Activated CD8-positive, alpha-beta memory T cell treated with anti-CD3 and anti-CD28 coated beads, Interleukin-2, amount 50 U/mL, for 24 hours (primary cell): Measurements from ENCODE around the gene EIF4H.
"Not testable (repeated sequence)": the region's sequence is repeated elsewhere in the genome, so short reads cannot be mapped to it uniquely, and the experiment has no call there.

Experiments used
- DNase-seq: peaks from one replicate; pipeline ENCODE4 v3.0.0-alpha.2; 2020; ENCODE audit errors: extremely low read depth

The EIF4H gene

DNA sequence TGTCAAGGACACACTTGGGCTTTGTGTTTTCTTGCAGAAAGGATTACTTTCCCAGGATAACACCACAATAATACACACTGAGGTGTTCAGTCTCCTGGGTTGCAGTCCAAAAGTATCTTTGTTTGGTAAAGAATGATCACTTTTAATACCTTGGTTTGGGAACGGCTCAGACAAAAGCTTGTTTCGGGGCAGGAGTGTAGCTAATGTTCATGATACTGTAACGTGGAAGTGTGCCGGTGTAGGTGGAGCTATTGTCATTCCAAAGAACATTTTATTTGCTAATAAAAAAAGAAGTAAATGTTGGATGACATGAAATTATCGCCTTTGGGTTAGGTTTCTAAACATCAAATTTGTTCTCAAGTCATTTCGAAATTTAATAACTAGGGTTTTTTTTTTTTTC lies 1.2 kb downstream of the EIF4H start:
- no peak for DNase-seq

DNA sequence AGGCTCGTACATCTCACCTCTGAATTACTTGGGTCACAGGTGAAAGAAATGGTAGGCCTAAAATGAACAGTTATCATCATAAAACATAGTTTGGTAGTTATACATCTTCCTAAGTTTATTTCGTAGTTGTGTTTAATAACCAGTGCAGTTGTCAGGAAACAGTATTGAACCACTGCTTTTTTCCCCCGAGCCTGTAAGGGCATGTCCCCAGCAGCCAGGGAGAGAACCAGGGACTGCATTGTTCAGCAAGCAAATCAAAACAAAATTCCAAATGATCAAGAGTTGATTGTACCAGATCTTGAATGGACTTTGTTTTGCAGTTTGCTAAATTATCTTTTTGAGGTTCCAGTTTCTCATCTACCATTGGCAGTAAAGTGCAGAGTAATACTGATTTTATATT lies 2.4 kb downstream of the EIF4H start:
- DNase-seq: no peak

DNA sequence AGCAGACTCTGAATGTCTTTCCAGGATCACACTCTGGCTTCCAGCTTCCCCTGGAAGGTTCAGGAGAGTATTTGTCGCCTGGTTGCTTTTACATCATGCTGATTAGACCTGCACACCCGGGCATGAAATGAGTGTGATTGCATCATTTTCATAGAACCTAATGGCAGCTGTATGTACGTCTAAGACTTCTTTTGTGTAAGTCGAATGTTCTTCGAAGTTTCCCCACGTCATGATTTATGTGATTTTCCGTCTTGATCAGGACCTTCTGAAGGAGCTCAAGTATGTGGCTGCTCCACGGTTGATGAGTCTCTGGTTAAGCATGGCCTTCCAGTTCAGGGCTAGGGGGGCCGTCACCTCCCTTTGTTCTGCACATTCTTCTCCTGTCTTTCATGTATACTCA lies 4.5 kb downstream of the EIF4H start:
- DNase-seq: no peak

DNA sequence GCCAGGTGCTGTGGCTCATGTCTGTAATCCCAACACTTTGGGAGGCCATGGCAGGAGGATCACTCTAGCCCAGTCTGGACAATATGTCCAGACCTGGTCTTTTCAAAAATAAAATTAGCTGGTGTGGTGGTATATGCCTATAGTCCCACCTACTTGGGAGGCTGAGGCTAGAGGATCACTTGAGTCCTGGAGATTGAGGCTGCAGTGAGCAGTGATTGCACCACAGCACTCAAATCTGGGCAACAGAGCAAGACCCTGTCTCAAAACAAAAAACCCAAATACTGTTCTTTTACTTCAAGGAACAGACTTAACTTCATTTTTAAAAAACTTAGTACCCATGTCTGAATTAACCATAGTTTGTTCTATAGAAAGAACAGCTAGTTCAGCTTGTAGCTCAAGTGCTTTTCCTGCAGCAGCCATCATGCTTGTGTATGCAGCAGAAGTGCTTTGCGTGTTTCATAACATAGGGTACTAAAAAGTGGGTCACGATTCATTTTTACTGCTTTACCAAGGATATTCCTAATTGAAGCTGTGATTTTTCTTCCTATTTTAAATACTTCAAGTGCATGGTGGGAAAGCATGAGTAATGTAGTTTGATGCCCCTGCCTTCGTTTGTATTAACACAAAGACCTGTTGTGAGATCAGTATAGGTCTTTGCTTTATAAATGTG lies 5.9 kb downstream of the EIF4H start:
- DNase-seq: no peak

DNA sequence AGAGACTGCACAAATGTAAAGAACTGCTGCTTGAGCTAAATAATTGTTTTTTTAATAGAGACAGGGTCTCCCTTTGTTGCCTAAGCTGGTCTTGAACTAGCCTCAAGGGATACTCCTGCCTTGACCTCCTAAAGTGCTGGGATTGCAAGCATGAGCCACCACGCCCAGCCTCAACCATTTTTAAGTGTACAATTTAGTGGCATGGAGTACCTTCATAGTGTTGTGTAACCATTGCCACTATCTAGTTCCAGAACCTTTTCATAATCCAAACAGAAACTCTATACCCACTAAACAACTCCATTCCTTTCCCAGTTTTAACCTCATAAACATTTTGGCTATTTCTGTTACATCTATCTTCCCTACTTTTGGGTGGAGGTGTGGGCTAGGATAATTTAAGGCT lies 6.7 kb downstream of the EIF4H start:
- DNase-seq: no peak

DNA sequence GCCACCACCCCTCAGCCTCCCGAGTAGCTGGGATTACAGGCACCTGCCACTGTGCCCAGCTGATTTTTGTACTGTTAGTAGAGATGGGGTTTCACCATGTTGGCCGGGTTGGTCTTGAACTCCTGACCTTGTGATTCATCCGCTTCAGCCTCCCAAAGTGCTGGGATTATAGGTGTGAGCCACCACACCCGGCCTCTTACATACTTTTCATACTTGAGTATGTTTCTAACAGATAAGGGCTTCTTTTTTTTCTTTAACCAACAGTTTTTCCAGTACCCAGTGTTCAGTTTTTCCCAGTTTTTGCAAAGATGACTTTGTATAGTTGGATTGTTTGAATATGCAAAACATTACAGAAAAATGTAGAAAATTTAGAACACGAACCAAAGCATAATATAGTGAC lies 7.7 kb downstream of the EIF4H start:
- DNase-seq: no peak

DNA sequence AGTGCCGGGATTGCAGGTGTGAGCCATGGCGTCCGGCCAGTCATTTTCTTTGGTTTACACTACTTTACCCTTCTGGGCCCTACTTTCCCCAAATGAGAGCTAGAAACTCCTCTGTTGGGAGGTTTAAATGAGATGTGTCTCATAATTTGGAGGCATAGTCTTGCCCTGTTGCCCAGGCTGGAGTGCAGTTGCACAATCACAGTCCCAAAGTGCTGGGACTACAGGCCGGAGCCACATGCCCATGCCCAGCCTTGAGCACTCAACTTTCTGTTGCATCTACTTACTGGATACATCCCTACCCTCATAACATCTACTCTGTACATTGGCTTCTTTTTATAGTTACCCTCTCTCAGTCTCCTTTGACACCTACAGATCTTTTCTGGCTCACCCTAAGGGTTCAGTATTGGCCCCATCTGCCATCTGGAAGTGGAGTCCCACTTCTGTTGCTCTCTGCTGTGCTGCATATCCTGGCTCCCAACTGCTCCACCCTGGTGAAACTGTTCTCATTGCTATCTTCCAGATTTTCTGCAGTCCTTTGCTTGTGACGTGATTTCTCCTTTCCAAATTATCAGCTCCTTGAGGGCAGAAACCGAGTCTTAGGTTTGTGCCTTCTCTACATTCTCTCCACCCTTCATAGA lies 8.4 kb downstream of the EIF4H start:
- no peak for DNase-seq

DNA sequence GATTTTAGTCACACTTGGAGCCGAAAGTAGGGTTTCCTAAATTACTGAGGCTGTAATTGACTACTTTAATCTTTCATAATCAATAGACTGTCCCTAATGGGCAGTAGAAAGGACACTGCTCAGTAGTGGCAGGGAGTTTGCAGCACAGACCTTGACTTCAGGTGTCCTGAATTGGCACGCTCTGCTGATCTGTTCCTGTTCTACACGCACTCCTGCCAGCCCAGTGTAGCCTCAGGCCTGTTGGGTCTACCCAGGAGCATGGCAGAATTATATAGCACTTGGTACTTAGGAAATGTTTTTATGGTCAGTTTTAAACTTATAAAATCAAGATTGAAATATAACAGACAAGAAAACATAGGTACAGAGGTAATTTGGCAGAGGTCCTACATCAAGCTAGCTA lies 9.0 kb downstream of the EIF4H start:
- DNase-seq: no peak

DNA sequence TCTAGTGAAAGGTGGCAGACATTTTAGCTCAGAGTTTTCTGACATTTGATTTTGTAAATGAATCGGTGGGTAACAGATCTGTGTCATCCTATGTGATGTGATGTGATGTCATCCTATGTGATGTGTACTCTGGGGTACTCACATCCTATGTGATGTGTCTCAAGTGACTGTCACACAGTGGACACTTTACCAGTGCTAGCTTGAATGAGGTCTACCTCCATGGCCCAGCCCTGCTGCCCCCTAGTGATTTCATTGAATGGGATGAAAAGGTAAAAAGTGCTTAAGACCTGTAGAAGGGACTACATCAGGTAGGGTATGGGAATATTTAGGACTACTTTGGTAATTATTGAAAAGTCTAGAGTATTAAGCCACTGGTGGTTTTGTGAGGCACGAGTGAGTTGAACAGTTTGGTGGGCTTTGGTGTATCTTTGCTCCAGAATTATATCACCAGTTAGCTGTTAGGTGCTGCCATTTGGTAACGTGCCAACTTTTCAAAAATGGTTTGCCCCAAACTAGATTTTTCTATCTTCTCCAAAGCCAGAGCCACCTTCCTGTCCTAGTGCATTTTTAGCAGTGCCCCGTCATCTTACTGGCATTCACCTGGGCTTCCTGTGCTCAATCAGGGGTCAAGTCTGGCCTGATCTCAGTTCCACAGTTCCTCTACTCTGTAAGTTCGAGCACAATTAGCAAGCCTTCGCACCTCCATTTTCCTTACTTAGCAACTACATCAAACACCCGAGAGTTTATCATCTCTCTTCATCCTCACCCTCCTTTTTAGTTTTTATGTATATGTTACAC lies 9.7 kb downstream of the EIF4H start:
- no peak for DNase-seq

DNA sequence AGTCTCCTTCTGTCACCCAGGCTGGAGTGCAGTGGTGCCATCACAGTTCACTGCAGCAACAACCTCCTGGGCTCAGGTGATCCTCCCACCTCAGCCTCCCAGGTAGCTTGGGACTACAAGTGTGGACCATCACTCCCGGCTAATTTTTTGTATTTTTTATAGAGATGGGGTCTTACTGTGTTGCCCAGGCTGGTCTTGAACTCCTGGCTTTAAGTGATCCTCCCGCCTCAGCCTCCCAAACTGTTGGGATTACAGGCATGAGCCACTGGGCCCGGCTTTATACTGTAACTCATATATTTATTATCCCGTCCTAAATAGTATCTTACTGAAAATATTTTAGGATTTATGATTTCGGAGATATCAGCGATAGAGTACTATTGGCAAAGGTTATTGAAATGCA lies 10.9 kb downstream of the EIF4H start:
- DNase-seq: no peak

DNA sequence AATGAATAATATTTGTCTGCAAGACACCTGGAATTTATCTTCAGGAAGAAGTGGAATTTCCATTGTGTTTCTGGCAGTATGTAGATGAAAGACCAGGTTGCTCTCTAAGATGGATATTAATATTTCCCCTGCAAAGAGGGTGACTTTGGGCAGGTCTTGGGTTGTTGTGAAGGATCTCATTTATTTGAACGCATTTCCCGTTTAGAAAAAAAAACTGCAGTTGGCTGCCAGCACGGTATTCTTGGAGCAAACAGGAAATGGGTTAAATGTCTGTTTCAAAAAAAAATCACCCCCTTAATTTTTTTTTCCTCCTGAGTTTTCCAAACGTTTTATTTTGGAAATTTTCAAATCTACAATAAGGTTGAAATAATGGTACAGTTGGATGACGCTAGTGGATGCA lies 11.5 kb downstream of the EIF4H start:
- DNase-seq: no peak

DNA sequence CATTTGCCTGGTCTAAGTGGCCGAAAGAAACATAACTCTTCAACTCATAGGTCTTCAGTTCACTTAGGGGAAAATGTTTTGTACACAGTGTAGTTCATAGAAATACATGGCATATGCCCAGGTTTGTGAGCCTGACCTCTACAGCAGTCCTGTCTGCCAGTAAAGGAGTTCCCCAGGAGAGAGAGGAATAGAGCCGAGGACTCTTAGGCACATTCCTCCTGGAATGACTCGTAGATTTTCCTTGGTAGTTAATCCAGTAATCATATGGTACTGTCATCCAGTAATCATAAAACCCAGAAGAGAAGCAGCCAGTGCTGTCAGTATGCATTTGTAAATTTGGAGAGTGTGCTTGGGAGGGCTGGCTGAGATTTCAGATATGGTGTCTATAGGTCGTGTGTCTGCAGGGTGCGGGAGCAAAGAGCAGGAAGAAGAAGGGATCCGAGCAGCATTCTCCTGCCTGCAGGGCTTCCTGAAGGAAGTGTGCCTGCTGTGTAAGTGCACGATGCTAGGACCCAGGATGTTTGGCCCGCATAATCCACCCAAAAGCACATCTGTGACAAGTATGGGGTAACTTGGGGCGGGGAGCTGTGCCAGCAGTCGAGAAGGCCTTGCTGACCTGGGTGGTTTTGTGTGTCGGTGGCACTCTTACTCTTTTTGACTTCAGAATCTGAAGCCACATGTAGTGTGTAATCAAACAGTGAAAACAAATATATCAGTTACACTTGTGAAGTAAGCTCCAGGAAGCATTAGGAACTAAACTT lies 13.9 kb downstream of the EIF4H start:
- DNase-seq: no peak

DNA sequence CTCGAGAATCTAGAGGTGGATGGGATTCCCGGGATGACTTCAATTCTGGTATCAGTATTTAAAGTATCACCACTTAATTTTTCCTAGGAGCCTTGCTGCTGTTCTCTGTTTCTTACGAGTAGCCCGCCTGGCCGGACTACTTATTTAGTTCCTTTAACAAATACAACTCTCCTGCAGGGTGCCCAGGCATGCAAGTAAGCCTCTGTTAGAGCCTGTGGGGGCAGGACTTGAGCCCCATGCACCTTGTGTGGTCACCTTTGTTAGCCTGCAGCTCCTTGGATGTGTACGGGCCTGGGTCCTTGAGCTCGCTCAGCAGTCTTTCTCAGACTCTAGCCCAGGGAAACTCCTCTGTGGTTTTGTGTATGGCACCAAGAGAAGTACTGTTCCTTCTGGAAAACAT lies 16.1 kb downstream of the EIF4H start:
- DNase-seq: no peak

DNA sequence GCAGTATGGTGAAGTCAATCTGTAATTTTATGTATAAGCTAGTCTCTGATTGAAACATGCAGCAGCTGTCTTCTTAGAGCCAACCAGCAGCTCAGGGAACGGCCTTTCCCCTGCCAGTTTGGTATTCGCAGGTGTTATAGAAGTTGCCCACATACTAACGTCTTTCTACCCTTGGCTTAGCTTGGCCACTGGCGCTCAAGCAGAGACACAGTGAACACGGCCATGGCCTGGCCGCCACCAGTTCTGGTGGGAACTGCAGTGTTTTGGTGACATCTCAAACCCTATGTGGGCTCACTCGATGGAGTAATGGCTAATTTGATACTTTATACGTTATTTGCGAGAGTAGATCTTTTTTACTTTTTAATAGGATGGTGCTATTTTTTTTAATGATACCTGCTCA lies 17.1 kb downstream of the EIF4H start:
- DNase-seq: no peak

DNA sequence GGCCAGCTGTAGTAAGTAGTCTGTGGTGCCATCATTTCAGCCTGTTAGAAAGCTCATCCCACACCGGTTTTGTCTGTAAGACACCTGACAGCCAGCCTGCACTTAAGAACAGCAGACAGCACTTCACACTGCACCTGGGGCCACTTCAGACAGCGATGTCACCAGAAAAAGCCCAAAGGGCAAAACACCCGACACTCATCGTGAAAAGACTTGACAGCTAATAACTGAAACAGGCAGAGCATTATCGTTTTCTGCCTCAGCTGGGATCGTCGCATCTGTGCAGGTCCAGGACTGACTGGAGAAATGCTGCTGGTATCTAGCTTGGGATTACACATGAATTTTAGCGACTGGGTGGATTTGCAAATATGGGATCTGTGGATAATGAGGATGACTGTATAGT lies 18.9 kb downstream of the EIF4H start:
- no peak for DNase-seq

DNA sequence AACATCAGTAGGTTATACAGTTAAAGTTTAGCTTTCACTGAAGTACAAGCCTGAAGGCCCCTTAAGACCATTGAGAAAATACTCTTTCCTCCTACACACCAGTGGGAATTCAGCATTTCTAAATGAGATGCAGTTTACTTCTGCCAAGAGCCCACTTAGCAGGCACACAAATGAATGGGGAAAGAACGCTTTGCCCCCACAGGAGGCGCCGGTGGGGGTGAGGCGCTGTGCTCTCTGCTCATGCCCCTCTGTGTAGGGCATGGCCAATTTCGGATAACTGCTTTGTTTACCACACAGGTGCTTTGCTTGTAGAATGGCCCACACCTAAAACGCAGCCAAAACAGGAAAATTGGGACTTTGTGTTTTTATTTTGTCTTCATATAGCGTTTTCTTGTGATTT lies 19.8 kb downstream of the EIF4H start:
- no peak for DNase-seq

DNA sequence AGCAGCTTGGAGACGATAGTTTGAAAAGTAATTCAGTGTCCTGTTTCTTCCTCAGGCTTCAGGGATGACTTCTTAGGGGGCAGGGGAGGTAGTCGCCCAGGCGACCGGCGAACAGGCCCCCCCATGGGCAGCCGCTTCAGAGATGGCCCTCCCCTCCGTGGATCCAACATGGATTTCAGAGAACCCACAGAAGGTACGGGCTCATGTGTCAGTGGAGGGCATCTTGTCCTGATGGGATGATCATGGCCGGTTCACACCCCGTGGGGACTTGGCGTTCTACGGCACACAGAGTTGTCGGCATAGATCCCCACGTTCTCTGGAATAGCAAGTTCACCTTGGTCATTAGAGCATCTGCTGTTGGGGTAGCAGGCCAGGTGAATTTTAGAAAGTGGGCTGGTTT lies 20.5 kb downstream of the EIF4H start:
- no peak for DNase-seq

DNA sequence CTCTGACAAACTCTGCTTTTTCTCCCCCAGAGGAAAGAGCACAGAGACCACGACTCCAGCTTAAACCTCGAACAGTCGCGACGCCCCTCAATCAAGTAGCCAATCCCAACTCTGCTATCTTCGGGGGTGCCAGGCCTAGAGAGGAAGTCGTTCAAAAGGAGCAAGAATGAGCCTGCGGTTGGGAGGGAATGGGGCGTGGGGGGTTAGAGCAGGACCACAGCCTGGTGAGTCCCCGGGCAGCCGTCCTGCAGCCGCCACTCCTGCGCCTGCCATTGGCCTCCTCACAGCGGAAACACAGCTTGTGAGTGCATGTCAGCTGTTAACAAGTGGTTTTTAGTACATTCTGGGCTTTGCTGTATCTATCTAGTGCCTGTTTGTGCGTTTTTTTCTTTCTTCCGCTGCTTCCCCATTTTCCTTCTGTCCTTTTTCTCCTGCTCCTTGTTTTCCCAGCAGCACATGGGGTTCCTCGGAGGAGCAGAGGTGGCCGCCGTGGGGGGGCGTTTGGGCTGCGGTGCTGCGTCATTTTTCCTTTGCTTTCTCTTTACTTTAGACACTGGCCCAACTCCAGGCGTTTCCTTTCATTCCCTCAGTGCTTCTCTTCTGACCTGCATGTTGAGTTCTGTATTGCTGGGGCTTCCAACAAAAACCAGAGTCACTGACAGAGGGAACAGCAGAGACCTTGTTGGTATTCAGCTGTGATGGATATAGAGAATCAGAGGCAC lies 21.1 kb downstream of the EIF4H start:
- DNase-seq: not testable (repeated sequence)

DNA sequence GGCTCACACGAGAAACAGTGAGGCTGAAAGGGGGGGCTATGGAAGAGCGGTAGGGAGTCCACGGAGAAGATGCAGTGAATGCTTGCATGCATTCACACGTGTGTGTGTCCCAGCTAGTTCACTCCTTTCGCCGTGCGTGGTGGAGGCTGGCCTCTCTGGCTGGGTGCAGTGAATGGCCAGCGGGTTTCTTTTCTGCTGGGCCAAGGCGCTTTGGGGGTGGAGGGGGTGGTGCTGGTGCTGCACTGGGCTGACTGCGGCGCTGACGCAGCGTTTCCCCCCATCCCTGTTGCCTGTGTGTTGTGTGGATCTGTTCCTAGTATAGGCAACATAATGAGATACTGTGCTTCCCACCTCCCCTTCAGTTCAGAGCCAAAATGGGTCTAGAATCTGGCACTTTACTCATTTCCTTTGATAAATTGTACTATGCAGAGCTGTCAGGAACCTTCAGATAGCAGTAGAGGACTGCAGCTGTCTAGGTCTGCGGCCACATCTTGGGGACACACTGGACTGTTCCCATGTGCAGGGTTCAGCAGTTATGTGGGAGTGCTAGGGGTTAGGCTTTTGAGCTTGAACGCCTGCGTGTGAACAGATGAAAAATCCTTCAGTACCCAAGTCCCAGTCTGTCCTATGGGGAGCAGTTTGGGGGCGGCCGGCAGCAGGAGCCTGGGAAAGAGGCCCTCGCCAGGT lies 22.0 kb downstream of the EIF4H start:
- DNase-seq: not testable (repeated sequence)

DNA sequence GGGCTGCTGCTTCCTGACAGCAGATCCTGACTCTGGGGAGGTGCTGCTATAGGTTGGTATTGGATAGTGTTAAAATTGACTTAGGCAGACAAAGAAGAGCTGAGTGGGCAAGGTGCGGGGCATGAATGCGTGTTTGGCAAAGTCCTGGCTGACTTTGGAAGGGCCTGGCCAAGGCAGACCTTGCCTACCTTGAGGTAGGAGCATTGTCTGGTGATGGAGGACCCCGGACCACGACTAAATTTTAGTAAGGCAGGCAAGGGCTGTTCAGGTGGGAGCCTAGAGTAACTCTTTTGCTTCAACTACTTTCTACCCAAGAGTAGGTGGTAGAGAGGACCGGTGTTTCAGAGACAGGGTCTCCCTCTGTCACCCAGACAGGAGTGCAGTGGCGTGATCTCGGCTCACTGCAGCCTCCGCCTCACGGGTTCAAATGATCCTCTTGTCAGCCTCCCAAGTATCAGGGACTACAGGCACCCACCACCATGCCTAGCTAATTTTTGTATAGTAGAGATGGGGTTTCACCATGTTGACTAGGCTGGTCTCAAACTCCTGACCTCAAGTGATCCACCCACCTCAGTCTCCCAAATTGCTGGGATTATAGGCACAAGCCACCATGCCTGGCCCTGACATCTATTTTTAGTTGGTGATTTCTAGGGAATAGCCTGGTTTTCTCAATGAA lies 23.4 kb downstream of the EIF4H start:
- no peak for DNase-seq
